Stimulated activated effector memory CD8-positive, alpha-beta T cell treated with anti-CD3 and anti-CD28 coated beads, Interleukin-12 subunit alpha, Interleukin-12 subunit beta, amount 100 ng/mL, for 72 hours (primary cell): Measurements from ENCODE around the gene HNRNPUL1.
"Not testable (repeated sequence)": the region's sequence is repeated elsewhere in the genome, so short reads cannot be mapped to it uniquely, and the experiment has no call there.

Experiments
- ATAC-seq: fragments of 150-1000 bp; cut with Tn5 transposase; 2 replicates; pipeline ENCODE4 v1.10.0; 2021
- DNase-seq, 2 donors: peaks; one replicate each; pipeline ENCODE4 v3.0.0; 2021 to 2022; ENCODE audit warnings: low spot score in 2 of 2
- H3K27ac Mint-ChIP-seq: one replicate; pipeline ENCODE4 v1.8.0; 2022; ENCODE audit warnings: mild to moderate bottlenecking, mixed read lengths
- H3K36me3 Mint-ChIP-seq: one replicate; pipeline ENCODE4 v1.8.0; 2022; ENCODE audit warnings: mild to moderate bottlenecking, mixed read lengths
- H3K4me1 Mint-ChIP-seq: one replicate; pipeline ENCODE4 v1.8.0; 2022; ENCODE audit warnings: mixed read lengths
- H3K4me3 Mint-ChIP-seq: one replicate; pipeline ENCODE4 v1.8.0; 2022; ENCODE audit warnings: mild to moderate bottlenecking, mixed read lengths
- H3K9me3 Mint-ChIP-seq: one replicate; pipeline ENCODE4 v1.8.0; 2022; ENCODE audit warnings: mixed read lengths

HNRNPUL1 gene

GRCh38 chr19:41332468-41332867, 68.3 kb downstream of the HNRNPUL1 start:
- ATAC-seq: no peak
- H3K4me3 Mint-ChIP-seq: no peak overlapping the region
- peak overlapping the region; percentile 85 for H3K27ac Mint-ChIP-seq
- DNase-seq: no peak
- peaks cover 54% of the 10 kb centered on the region for H3K4me1 Mint-ChIP-seq
- peaks cover 100% of the 10 kb centered on the region for H3K36me3 Mint-ChIP-seq
- H3K9me3 Mint-ChIP-seq: no peaks in the 10 kb centered on the region

- Mint-ChIP-seq H3K4me1 (peaks cover 41% of the 10 kb centered on the region), H3K4me3 (no peak overlapping the region), H3K27ac (peak overlapping the region; percentile 45), H3K9me3 (no peaks in the 10 kb centered on the region), H3K36me3 (peaks cover 100% of the 10 kb centered on the region)
- ATAC-seq: peak; percentile 42
- no peak for DNase-seq
These were observed 70.6 kb downstream of the HNRNPUL1 start for GRCh38 chr19:41334793-41335192.

GRCh38 chr19:41335467-41335866, 71.3 kb downstream of the HNRNPUL1 start:
- Mint-ChIP-seq H3K9me3 (no peaks in the 10 kb centered on the region), H3K4me1 (peaks cover 38% of the 10 kb centered on the region), H3K27ac (peak overlapping the region; percentile 29), H3K4me3 (no peak overlapping the region), H3K36me3 (peaks cover 100% of the 10 kb centered on the region)
- ATAC-seq: no peak
- DNase-seq: no peak

- peaks cover 42% of the 10 kb centered on the region for H3K4me1 Mint-ChIP-seq
- H3K36me3 Mint-ChIP-seq: peaks cover 100% of the 10 kb centered on the region
- ATAC-seq (no peak), DNase-seq (no peak)
- no peak overlapping the region for H3K4me3 Mint-ChIP-seq
- H3K27ac Mint-ChIP-seq: peak overlapping the region; percentile 78
- no peaks in the 10 kb centered on the region for H3K9me3 Mint-ChIP-seq
These were observed 75.8 kb downstream of the HNRNPUL1 start for GRCh38 chr19:41339936-41340335.

GRCh38 chr19:41341669-41342490, 77.7 kb downstream of the HNRNPUL1 start:
- H3K4me3 Mint-ChIP-seq: no peak overlapping the region
- peak overlapping the region; percentile 83 for H3K27ac Mint-ChIP-seq
- H3K4me1 Mint-ChIP-seq: peaks cover 37% of the 10 kb centered on the region
- ATAC-seq: no peak
- no peak for DNase-seq
- H3K9me3 Mint-ChIP-seq: no peaks in the 10 kb centered on the region
- peaks cover 100% of the 10 kb centered on the region for H3K36me3 Mint-ChIP-seq

GRCh38 chr19:41344162-41344561, 80.0 kb downstream of the HNRNPUL1 start:
- H3K36me3 Mint-ChIP-seq: peaks cover 100% of the 10 kb centered on the region
- no peak for ATAC-seq
- H3K4me3 Mint-ChIP-seq: no peak overlapping the region
- H3K27ac Mint-ChIP-seq: peak overlapping the region; percentile 91
- no peaks in the 10 kb centered on the region for H3K9me3 Mint-ChIP-seq
- peaks cover 43% of the 10 kb centered on the region for H3K4me1 Mint-ChIP-seq
- DNase-seq: no peak

- ATAC-seq, DNase-seq, H3K9me3 Mint-ChIP-seq, H3K4me3 Mint-ChIP-seq: not testable (repeated sequence)
- Mint-ChIP-seq H3K4me1 (peaks cover 57% of the 10 kb centered on the region), H3K36me3 (peaks cover 100% of the 10 kb centered on the region), H3K27ac (peak overlapping the region; percentile 69)
These were observed 82.7 kb downstream of the HNRNPUL1 start for GRCh38 chr19:41346916-41347315.

GRCh38 chr19:41350735-41351338, 86.7 kb downstream of the HNRNPUL1 start:
- no peak for DNase-seq
- H3K4me1 Mint-ChIP-seq: peaks cover 49% of the 10 kb centered on the region
- H3K4me3 Mint-ChIP-seq: peak overlapping the region; percentile 94
- peaks cover 84% of the 10 kb centered on the region for H3K36me3 Mint-ChIP-seq
- peak overlapping the region; percentile 91 for H3K27ac Mint-ChIP-seq
- no peak for ATAC-seq
- no peaks in the 10 kb centered on the region for H3K9me3 Mint-ChIP-seq

GRCh38 chr19:41351339-41352245, 87.4 kb downstream of the HNRNPUL1 start:
- DNase-seq (peak; percentile 73 to 91), ATAC-seq (peak; percentile 75)
- H3K27ac Mint-ChIP-seq: peak overlapping the region; percentile 91
- H3K4me1 Mint-ChIP-seq: peaks cover 57% of the 10 kb centered on the region
- H3K9me3 Mint-ChIP-seq: no peaks in the 10 kb centered on the region
- peak overlapping the region; percentile 94 for H3K4me3 Mint-ChIP-seq
- peaks cover 77% of the 10 kb centered on the region for H3K36me3 Mint-ChIP-seq

- ATAC-seq: no peak
- Mint-ChIP-seq H3K9me3 (no peaks in the 10 kb centered on the region), H3K36me3 (peaks cover 70% of the 10 kb centered on the region), H3K4me1 (peaks cover 63% of the 10 kb centered on the region), H3K27ac (peak overlapping the region; percentile 91), H3K4me3 (peak overlapping the region; percentile 94)
- DNase-seq: no peak
These were observed 88.1 kb downstream of the HNRNPUL1 start for GRCh38 chr19:41352279-41352608.

- Mint-ChIP-seq H3K4me3 (peak overlapping the region; percentile 94), H3K9me3 (no peaks in the 10 kb centered on the region), H3K27ac (peak overlapping the region; percentile 91), H3K4me1 (peaks cover 69% of the 10 kb centered on the region), H3K36me3 (peaks cover 64% of the 10 kb centered on the region)
- peak; percentile 26 for ATAC-seq
- peak; percentile 68 to 90 for DNase-seq
These were observed 88.7 kb downstream of the HNRNPUL1 start for GRCh38 chr19:41352609-41353465.

GRCh38 chr19:41353466-41354342, 89.5 kb downstream of the HNRNPUL1 start, which contains the start of gene TGFB1:
TGFB1 (minus strand) TSS chr19:41353922; CDS start chr19:41353044, 878 bp downstream.
- Mint-ChIP-seq H3K36me3 (peaks cover 56% of the 10 kb centered on the region), H3K4me1 (peaks cover 68% of the 10 kb centered on the region), H3K4me3 (peak within 1 kb of the TSS; percentile 94), H3K9me3 (no peaks in the 10 kb centered on the region), H3K27ac (peak within 1 kb of the TSS; percentile 91)
- DNase-seq (peak; percentile 89 to 96), ATAC-seq (peak; percentile 68)

GRCh38 chr19:41354343-41354953, 90.3 kb downstream of the HNRNPUL1 start:
- H3K36me3 Mint-ChIP-seq: peaks cover 48% of the 10 kb centered on the region
- H3K9me3 Mint-ChIP-seq: no peaks in the 10 kb centered on the region
- peak overlapping the region; percentile 91 for H3K27ac Mint-ChIP-seq
- no peak for ATAC-seq
- peak overlapping the region; percentile 94 for H3K4me3 Mint-ChIP-seq
- peaks cover 61% of the 10 kb centered on the region for H3K4me1 Mint-ChIP-seq
- DNase-seq: peak in 1 of 2 donors; percentile 55
